Right lung (tissue), 10 donors: Measurements from ENCODE around the gene SF3B4. TPM values are rescaled to one million over a fixed set of nuclear protein-coding genes. Genes with fewer than 3 reads are reported as not detected.
"Not testable (repeated sequence)": the region's sequence is repeated elsewhere in the genome, so short reads cannot be mapped to it uniquely, and the experiment has no call there.

ENCODE experiments used
- DNase-seq, 2 donors: peaks; one replicate each; pipeline ENCODE4 v3.0.0-alpha.2; 2013
- long read RNA-seq, 8 donors: transcript quantifications; one replicate each; lab custom pipeline, GENCODE V29; 2026
- polyA plus RNA-seq, 5 donors: library from polyadenylated mRNA; unstranded; fragments of 120-200 nt; gene quantifications; one replicate each; pipeline versions ENCODE4 v1.2.1 to v1.2.3, GENCODE V29; 2013; ENCODE audit warnings: inconsistent platforms in 1 of 5, low replicate concordance in 1 of 5; ENCODE audit not compliant: insufficient read length in 5 of 5, insufficient read depth in 1 of 5

Gene SF3B4, protein sequence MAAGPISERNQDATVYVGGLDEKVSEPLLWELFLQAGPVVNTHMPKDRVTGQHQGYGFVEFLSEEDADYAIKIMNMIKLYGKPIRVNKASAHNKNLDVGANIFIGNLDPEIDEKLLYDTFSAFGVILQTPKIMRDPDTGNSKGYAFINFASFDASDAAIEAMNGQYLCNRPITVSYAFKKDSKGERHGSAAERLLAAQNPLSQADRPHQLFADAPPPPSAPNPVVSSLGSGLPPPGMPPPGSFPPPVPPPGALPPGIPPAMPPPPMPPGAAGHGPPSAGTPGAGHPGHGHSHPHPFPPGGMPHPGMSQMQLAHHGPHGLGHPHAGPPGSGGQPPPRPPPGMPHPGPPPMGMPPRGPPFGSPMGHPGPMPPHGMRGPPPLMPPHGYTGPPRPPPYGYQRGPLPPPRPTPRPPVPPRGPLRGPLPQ
- 10 to 100 TPM; 57.6 to 74.6 (median 66.5) TPM for polyA plus RNA-seq
- long read RNA-seq, donor 1, transcript SF3B4-201 (6 exons, 2,085 nt): major isoform, 45 of 80 reads
- long read RNA-seq, donor 1, partial matches to known transcripts: 35 of 80 reads
- long read RNA-seq, donor 1, other reads (novel, unspliced or antisense): 0 of 80 reads
- long read RNA-seq, donor 2, transcript SF3B4-201 (6 exons, 2,085 nt): major isoform, 30 of 30 reads
- long read RNA-seq, donor 2, partial matches to known transcripts: 0 of 30 reads
- long read RNA-seq, donor 2, other reads (novel, unspliced or antisense): 0 of 30 reads
- long read RNA-seq, donor 3, transcript SF3B4-201 (6 exons, 2,085 nt): major isoform, 30 of 37 reads
- long read RNA-seq, donor 3, partial matches to known transcripts: 7 of 37 reads
- long read RNA-seq, donor 3, other reads (novel, unspliced or antisense): 0 of 37 reads
- long read RNA-seq, donor 4, transcript SF3B4-201 (6 exons, 2,085 nt): major isoform, 12 of 12 reads
- long read RNA-seq, donor 4, partial matches to known transcripts: 0 of 12 reads
- long read RNA-seq, donor 4, other reads (novel, unspliced or antisense): 0 of 12 reads
- long read RNA-seq, donor 5, transcript SF3B4-201 (6 exons, 2,085 nt): major isoform, 33 of 74 reads
- long read RNA-seq, donor 5, partial matches to known transcripts: 41 of 74 reads
- long read RNA-seq, donor 5, other reads (novel, unspliced or antisense): 0 of 74 reads
- long read RNA-seq, donor 6, transcript SF3B4-201 (6 exons, 2,085 nt): major isoform, 36 of 65 reads
- long read RNA-seq, donor 6, partial matches to known transcripts: 29 of 65 reads
- long read RNA-seq, donor 6, other reads (novel, unspliced or antisense): 0 of 65 reads
- long read RNA-seq, donor 7, transcript SF3B4-201 (6 exons, 2,085 nt): major isoform, 38 of 52 reads
- long read RNA-seq, donor 7, partial matches to known transcripts: 14 of 52 reads
- long read RNA-seq, donor 7, other reads (novel, unspliced or antisense): 0 of 52 reads
- long read RNA-seq, donor 8, transcript SF3B4-201 (6 exons, 2,085 nt): major isoform, 17 of 22 reads
- long read RNA-seq, donor 8, partial matches to known transcripts: 5 of 22 reads
- long read RNA-seq, donor 8, other reads (novel, unspliced or antisense): 0 of 22 reads

DNA sequence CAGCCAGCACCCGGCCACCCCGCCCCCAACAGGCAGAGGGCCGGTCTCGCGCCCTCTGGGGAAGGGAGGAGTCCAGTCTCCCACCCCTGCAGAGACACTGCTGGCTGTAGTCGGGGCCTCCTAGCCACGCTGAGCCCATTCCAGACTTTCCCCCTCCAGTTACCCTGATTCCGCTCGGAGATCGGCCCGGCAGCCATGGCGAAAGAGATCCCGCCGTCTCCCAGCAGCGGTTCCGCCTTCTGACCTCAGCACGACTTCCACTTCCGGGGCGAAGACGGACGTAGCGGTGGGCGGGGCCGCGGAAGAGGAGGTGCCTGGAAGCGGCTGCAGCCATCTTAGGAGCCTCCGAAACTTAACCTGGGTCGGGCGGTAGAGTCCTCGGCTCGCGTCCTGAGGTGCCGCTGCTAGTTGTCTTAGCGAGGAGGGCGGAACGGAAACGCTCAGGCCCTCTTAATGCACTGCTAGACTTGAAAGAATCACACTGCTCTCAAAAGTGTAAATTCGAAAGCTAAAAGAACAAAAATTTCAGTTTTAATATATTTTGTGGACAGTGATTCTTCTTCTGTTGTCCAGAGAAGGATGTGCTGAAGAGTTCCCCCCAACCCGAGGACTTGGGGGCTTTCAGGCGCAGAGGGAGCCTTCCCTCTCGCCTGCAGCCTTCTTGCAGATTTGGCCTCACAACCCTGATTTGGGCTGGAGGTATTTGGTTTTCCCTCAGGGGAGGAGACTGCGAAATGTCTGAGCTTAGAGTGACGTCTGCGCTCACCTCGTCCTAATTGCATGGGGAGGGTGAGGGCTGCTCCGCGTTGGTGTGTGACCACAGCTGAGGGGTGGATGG, at the start of gene SF3B4:
Gene SF3B4 (minus strand): TSS at position 241 of the 838 bp plus-strand sequence. CDS start 44 bp downstream, at position 197.
- DNase-seq: peak; percentile 93 to 95

DNA sequence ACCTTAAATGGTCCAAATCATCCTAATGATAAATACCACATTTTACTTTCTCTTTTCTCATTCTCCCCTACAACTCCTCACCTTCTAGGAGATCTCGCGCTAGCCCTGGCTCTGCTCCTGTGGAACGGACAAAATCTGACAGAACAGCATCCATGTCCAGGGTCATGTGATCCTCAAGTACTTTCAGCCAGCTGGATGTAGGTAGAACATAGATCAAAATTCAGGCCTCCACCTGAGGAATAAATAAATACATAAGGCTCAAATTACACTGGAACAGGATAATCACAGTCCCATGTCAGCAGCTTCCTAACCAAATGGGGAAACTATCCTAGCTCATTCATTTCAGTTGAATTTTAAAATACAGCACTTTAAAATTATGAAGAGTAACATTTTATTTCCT, 49.7 kb upstream of the SF3B4 start:
- no peak for DNase-seq

DNA sequence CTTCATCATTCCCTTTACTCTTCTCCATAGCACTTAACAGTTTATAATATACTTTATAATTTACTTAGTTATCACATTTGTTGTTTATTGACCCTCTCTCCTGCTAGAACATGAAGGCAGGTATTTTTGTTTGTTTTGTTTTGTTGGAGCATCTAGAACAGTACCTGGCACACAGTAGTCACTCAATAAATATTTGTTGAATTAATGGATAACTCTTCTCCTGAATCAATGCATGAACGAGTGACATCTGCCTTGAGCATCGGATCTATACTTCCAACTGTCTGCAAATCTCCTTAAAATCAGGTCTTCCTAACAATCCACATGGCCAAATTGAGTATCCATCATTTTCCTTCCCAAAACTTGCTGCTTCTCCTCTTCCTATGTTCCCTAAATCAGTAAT, 44.9 kb upstream of the SF3B4 start:
- DNase-seq: no peak

DNA sequence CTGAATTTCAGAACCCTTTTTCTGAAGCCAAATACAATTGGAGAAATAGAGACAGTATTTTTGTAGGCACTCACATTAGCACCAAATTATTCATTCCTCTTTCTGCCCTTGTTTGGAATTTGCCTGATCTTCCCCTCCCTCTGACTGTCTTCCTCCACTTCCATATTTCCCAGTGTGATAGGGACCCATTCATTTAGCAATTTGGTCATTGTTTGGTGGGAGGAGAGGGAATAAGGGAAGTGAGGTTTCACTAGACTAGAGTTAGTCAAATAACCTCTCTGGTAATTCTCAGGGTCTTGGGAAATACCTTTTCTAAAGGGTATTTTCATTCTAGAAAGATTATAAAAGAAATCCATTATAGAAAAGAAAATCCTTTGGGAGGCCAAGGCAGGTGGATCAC, 40.0 kb upstream of the SF3B4 start:
- DNase-seq: no peak

DNA sequence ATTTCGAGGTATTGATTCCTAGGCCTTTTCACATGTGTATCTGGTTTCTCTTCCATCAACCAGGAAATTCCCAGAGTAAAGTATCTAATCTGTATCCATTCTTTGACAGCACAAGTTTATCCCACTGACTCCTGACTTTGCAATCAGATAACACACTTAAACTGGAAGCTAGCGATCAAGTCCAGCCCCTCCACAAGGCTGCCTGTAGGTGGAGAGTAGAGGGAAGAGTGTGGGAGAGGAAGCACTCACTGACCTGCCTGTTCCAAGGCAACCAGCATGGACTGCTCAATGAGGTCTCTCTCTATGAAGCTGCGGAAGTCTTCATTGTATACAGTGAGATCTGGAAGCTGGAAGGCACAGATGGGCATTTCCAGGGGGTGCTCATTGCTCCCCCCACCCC, 39.4 kb upstream of the SF3B4 start:
- DNase-seq: no peak

DNA sequence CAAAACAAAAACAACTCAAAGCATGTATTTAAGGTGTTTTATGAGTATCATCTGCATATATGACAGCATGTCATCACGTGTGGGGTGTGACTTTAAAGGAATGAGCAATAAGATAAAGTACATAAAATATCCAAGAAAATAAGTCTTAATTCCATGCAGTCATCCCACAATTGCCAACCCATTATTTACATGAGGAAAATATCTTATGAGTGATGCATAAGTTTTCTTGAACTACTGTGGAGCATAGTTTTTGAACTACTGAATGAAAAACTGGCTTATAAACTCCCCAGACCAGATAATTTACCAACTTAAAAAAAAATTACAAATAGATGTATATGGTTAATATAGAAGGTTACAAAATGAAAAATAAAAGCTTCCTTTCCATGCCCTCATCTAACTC, 38.8 kb upstream of the SF3B4 start:
- no peak for DNase-seq

DNA sequence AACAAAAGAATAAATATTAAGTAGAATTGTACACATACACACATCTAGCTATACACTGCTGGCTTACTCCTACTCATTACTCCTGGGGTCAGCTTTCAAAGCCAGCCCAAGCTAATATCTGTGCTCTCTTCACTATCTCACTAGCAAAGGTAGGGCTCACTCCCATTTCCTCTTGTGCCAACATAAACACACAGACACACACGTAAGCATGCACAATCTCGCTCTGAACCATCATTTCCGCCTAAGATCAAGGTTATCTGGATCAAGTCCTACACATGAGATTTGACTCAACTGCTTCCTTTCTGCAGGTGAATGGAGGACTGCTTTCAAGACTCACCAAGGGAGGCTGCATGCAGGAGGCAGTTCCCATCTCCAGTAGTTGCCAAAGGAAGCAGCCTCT, 37.8 kb upstream of the SF3B4 start:
- no peak for DNase-seq

DNA sequence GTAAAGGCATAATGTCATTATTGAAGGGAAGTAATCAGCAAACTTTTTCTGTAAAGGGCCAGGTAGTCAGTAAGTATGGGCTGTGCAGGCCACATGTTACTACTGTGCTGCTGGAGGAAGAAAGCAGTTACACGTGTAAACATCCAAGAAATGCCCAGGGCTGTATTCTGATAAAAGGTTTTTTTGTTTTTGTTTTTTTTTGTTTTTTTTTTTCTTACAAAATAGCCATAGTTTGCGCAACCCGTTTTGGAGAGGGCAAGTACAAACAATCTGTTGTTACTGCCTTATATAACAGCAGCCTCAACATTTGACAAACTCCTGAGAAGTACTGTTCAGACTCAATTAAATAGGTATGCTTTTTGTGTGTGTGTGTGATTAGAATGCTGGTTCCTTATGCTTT, 35.8 kb upstream of the SF3B4 start:
- peak in 1 of 2 donors; percentile 22 for DNase-seq

DNA sequence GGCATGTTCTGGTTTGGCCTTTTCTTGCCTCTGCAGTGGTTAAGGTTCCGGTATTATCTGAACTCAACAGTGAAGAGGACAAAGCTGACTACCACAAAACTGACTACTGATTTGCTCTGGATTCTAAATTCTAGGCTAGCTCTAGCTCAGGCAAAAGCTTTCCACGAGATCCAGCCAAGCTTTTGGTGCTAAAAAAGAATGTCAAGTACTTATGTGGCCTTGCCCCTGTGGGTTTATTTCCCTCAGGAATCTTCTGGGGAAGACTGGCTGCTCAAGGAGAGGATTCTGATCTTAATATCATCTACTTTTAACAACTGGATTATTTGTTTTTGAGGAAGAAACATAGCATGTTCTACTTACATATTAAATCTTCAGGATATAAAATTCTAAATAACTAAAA, 35.1 kb upstream of the SF3B4 start:
- no peak for DNase-seq

DNA sequence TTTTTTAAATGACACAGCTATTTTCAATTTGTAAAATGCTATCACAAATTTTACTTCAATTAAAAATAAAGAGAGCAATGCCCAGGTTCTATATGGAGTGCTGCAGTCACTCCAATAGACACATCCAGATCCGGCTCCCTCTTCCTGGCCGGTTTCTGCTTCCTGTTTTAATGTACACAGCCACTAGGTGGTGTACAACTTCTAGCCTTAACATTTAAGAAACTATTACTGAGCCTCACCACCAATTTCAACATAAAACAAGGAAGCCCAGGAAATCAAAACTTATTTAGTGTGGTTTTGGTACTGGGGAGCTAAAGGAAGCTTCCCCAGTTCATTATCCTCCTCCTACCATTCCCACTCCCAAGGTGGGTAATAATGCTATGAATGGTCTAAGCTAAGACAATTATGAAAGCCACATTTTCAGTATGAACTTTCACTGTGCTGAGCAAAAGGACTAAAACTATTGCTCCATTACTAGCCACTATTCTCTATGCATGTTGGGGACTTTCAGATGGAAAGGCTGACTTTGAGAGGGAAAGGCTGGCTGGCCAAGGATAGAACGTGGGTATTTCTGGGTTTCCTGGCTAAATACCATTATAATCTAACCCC, 34.5 kb upstream of the SF3B4 start:
- peak; percentile 61 to 73 for DNase-seq

DNA sequence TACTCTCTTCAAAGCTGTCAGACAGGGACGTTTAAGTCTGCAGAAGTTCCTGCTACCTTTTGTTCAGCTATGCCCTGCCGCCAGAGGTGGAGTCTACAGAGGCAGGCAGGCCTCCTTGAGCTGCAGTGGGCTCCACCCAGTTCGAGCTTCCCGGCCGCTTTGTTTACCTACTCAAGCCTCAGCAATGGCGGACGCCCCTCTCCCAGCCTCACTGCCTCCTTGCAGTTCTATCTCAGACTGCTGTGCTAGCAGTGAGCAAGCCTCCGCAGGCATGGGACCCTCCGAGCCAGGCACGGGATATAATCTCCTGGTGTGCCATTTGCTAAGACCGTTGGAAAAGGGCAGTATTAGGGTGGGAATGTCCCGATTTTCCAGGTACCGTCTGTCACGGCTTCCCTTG, 29.9 kb upstream of the SF3B4 start:
- not testable (repeated sequence) for DNase-seq

DNA sequence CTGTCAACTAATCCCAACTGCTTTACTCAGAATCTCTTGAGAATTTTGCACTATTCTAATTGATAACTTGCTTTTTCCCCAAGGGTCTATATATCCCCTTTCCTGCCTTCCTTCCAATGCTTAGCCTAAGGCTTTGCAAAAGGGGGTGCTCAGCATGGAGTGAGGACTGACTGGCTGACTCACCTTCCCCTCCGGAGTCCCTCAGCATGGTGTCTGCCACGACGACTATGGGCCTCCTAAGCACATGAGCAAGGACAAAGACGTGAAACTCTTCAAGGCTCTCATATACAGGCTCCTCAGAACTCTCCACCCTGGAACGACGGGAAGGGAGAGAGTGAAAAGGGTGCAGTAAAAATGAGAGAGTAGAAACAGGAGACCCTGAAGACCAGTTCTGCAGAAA, 22.3 kb upstream of the SF3B4 start:
- no peak for DNase-seq

DNA sequence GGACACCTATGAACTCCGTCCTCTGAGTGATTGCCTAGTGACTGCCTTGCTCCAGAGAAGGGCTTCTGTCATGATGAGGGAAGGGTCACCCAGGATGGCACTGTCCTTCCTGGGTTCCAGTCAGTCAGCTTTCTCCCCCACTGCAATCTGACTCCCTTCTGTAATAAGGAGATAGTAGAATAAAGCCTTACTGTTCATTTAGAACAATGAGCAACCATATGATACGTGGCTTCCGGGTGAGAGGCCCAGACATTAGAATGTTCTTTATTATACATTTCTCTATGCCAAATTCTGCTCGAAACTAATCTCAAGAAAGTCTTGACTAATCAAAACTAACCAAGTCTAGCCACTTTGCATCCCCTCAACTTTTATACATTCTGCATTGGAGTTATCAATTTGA, 17.6 kb upstream of the SF3B4 start:
- DNase-seq: no peak

DNA sequence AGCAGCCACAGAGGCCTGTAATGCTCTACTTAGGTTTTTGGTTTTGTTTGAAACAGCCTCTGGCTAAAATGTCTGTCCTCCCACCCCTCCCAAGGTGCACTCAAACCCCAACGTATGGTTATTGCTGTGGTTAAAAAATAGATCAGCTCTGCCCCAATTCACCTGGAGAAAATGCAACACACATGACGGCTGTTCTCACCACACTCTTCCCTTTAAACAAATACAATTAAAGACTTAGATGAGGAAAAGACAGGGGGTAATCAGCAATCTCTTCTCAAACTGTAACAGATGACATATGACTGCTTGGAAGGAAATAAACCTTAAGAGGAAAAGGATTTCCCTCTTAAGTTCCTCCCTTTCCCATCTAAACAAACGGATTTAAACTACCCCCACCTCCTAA, 15.3 kb upstream of the SF3B4 start:
- no peak for DNase-seq

DNA sequence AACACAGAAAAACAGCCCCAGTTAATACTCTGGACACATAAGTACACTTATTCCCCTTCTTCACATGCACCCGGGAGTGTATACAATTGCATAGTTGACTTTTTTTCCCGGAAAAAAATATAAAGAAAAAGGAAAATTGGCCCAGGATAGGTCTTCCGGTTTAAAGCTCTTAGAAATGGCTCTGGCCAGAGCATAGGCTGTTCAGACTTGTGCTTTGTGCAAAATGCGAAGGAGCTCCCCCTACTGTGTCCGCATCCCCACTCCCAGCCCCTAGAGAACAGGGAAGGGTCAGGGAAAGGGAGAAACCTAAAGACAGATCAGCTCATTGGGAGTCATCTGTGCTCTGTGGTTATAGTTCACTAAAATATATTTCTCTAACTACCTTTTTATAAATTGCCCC, 14.6 kb upstream of the SF3B4 start:
- DNase-seq: no peak

DNA sequence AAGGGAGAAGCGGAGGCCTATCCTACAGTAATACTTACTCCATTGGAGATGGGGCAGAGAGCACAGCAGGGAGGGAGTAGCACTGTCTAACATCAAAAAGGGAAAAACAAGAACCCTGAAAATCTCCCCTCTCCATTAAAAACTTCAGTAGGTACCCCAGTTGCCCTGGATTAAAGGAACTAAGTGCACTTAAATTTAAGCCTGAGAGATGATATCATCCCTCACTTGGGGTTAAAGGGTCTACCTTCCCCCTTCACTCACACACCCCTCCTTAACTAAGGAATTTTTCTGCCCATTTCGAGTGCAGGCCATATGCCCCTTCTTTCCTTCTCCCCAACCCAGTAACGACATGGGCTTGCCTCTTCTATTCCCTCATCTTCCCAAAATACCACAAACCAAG, 12.8 kb upstream of the SF3B4 start:
- no peak for DNase-seq

DNA sequence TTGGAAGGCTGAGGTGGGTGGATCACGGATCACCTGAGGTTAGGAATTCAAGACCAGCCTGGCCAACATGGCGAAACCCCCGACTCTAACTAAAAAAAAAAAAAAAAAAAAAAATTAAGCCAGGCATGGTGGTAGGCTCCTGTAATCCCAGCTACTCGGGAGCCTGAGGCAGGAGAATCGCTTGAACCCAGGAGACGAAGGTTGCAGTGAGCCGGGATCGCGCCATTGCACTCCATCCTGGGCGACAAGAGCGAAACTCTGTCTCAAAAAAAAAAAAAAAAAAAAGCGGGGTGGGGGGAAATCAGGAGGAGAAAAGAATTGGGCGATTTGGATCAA, 11.0 kb upstream of the SF3B4 start:
- not testable (repeated sequence) for DNase-seq

DNA sequence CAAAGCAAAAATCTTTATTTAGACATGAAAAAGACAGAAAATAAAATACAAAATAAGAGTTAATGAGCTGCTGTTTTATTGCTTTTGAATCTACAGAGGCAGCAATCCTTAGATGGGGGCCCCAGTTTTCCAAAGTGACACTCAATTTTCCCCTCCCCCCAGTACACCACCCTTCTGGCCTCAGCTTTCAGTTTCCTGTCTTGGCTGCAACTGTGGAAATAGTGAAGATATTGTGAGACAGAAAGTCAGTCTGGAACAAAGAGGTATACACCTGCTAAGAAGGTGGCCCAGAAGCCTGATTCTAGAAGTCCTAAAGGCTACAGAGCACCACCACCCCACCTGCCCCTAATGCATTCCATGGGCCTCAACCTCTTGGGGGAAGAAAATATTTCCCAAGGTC, 10.2 kb upstream of the SF3B4 start:
- no peak for DNase-seq

DNA sequence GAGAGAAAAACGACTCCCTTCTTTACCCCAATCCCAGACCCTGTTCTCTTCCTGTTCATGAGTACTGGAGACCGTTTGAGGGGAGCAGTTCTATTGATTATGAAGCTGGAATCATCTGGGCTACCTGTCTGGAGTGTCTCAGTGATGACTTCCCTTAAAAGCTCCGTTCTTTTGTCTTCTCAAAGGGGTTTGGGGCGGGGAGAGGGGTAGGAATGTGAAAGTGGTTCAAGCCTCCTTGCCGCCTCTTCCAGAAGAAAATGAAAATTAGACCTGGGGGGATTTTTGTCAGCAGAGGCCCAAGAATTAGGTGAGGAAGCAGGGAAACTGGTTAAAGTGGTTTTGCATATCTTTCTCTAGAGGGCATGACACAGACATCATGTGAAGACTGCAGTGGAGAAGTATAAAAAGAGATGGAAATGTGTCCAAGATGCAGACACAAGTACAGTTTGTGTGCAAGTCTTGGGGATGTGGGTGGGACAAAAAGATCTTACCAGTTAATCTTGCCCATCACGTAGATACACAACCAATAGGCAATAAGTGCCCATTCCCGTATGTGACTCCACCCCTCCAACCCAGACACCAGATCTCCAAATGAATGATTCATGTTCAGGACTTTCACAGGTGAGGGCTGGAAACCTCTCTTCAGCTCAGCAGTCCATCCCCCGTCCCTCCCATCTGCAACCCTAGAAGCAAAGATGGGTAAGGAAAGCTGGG, 9.5 kb upstream of the SF3B4 start:
- DNase-seq: no peak
